Measurements from ENCODE around the gene PDZD7. TPM values are rescaled to one million over a fixed set of nuclear protein-coding genes. Genes with fewer than 3 reads are reported as not detected.
"Not testable (repeated sequence)": the region's sequence is repeated elsewhere in the genome, so short reads cannot be mapped to it uniquely, and the experiment has no call there.

The PDZD7 gene
- total RNA-seq, 1 donor from 2014 or later = 1.6 TPM

GRCh38 chr10:100976906-100977305 lies 54.0 kb downstream of the PDZD7 start:
- no peaks in the 10 kb centered on the region for H3K9me3 ChIP-seq
- no peak overlapping the region for H3K27ac ChIP-seq
- DNase-seq = no peak
- no peak overlapping the region for H3K4me3 ChIP-seq
- intact Hi-C loops (cut with DNase I) = no loop called here
- no peak for ATAC-seq
- no peaks in the 10 kb centered on the region for H3K4me1 ChIP-seq
- H3K27me3 ChIP-seq = no peaks in the 10 kb centered on the region
- H3K36me3 ChIP-seq = peaks cover 16% of the 10 kb centered on the region
- TF ChIP-seq CTCF (IDR thresholded peaks at IDR 0.05) = no peak

GRCh38 chr10:100975397-100975796 lies 55.5 kb downstream of the PDZD7 start:
- H3K4me3 ChIP-seq; DNase-seq; H3K36me3 ChIP-seq; ATAC-seq; H3K9me3 ChIP-seq; H3K4me1 ChIP-seq; H3K27ac ChIP-seq; H3K27me3 ChIP-seq; intact Hi-C loops (cut with DNase I): not testable (repeated sequence)

- H3K36me3 ChIP-seq = no peaks in the 10 kb centered on the region
- H3K9me3 ChIP-seq = no peaks in the 10 kb centered on the region
- no peak overlapping the region for H3K27ac ChIP-seq
- no peaks in the 10 kb centered on the region for H3K27me3 ChIP-seq
- DNase-seq (no peak), ATAC-seq (no peak)
- peaks cover 13% of the 10 kb centered on the region for H3K4me1 ChIP-seq
- intact Hi-C loops (cut with DNase I) = no loop called here
- H3K4me3 ChIP-seq = no peak overlapping the region
- no peak for TF ChIP-seq CTCF (IDR thresholded peaks at IDR 0.05)
Measured at GRCh38 chr10:100972904-100973535, 57.9 kb downstream of the PDZD7 start.

- Histone ChIP-seq H3K27me3 (no peaks in the 10 kb centered on the region), H3K36me3 (no peaks in the 10 kb centered on the region), H3K4me1 (peaks cover 13% of the 10 kb centered on the region), H3K4me3 (no peak overlapping the region), H3K9me3 (no peaks in the 10 kb centered on the region), H3K27ac (no peak overlapping the region)
- no peak for TF ChIP-seq CTCF (IDR thresholded peaks at IDR 0.05)
- intact Hi-C loops (cut with DNase I) = no loop called here
- ATAC-seq = no peak
- no peak for DNase-seq
Measured at GRCh38 chr10:100972115-100972903, 58.6 kb downstream of the PDZD7 start.

- DNase-seq (no peak), ATAC-seq (peak; percentile 44)
- H3K36me3 ChIP-seq = peaks cover 5% of the 10 kb centered on the region
- H3K4me1 ChIP-seq = peaks cover 13% of the 10 kb centered on the region
- H3K27ac ChIP-seq = no peak overlapping the region
- H3K4me3 ChIP-seq = no peak overlapping the region
- intact Hi-C loops (cut with DNase I) = no loop called here
- H3K27me3 ChIP-seq = no peaks in the 10 kb centered on the region
- H3K9me3 ChIP-seq = no peaks in the 10 kb centered on the region
- no peak for TF ChIP-seq CTCF (IDR thresholded peaks at IDR 0.05)
Measured at GRCh38 chr10:100970914-100971811, 59.8 kb downstream of the PDZD7 start.
